NCI-H774 (cell line): Measurements from ENCODE around the gene FXYD2.

Experiments used
- DNase-seq: peaks from one replicate; lab custom pipeline; 2025; lab: John Stamatoyannopoulos, UW

The FXYD2 gene

DNA sequence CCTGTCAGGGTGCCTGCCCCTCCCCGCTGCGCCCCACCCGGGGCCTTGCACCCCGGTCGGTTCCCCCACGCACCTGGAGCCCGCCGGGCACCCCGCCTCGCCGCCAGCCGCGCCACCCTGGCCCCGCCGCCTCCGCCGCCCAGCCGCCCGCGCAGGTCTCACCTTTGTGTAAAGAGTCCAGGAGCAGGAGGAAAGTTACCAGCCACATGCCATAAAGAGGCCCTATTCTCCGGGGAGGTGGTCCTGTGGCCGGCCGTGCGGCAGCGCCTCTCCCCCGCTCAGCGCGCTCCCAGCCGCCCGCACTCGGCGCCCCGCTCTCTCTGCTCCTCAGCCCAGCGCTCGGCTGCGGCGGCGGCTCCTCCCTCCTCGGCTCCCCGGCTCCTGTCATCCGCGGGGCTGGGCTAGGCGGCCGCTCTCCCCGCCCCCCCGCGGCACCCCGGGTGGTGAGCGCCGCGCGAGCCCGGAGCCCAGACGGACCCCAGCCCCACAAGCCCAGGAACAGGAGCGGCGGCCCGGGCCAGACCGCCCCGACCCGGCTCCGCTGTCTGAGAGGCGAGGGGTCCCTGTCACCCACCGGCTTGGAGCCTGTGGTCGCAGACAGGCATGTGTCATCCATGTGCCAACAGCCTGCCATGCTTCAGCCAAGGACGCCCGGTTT, 27.5 kb downstream of the FXYD2 start, which contains the start of gene DSCAML1:
Gene DSCAML1, minus strand, starts transcription at position 345 of the 658 bp plus-strand sequence. Its CDS starts 137 bp downstream, at position 208.
- DNase-seq: peak; percentile 13

DNA sequence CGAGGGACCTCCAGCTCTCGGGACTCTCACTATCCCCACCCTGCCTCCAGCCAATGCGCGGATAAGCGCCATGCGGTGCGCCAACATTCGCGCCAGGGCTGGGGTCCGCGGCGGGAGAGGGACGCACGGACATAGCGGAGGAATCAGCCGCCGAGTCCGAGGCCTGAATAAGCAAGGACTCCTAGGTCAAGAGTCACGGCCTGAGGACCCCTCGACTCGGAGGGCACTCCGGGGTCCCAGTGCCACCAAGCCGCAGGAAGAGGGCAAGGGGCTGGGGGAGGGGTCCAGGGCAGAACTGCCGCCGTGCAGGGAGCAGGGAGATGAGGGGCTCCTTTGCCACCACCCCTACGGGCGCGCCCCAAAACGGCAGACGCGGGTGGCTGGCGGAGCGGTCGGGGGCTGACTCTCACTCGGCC, 28.1 kb downstream of the FXYD2 start:
- DNase-seq: no peak

DNA sequence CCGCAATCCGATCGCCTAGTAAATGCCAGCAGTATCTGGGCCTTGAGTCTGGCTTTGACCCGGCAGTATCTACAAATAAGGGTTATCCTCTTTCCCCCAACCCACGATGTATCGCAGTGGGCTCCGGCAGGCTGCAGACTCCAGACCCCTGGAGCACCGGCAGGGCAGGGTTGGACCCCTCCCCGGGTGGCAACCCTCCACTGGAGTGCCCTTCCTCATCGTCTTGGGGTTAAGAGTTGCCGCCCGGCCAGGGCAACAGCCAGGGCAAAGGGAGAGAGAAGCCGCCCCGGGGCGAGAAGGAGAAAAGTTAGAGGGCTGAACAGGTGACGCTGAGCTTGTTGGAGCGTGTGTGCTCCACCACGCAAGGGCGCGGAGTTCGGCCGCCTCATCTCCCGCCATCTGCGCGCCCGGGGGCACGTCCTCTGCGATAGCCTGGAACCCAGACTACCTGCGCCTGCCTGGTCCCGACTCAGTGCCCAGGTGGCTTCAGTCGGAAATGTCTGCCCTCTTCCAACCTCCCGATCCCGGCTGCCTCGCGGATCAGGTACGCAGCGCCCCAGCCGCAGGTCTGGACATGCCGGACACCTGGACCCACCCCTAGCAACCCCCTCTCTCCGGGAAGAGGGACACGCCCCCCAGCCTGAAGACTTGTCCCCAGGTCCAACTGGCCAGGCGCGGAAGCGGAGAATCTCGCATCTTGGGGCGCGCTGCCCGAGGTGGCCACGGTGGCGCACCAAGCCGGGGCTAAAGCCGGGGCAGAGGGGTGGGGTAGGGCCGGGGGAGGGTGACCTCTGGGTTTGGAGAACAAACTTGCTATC, 28.7 kb downstream of the FXYD2 start:
- no peak for DNase-seq

DNA sequence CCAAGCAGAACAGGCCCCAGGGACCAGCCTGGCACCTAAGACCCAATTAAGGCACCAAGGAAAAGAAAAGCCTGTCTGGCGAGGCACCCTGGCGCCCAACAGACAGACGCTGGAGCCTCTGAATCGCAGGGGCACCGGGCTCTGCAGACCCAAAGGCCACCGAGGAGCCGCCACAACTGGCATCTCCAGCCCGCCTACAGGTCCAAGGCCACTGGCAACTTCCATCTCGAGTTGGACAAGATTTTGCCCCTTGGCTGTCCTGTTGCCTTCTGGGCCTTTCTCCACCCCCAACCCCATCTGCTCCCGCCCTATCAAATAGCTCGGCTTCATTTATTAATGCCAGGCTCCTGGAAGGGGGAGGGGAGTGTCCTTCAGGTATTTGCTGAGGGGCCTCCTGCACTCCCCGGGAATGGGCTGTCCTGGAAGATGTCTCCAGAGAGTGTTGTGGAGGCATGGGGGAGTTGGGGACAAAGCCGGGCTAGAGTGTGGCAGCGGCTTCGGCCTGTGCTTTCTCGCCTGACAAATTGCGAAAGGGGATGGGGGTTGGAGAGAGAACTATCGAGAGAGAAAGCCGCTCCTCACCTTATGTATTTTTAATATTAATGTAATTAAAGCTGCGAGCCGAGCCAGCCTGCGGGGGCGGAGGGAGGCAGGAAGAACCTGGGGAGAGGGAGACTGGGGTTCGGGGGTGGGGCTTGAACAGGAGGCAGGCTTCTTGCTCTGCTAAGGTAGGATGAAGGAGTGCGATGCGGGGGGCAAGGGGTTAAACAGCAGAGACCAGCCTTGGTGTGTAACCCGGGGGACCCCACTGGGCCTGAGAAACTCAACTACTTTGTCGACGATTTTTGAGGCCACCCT, 29.5 kb downstream of the FXYD2 start:
- DNase-seq: no peak

DNA sequence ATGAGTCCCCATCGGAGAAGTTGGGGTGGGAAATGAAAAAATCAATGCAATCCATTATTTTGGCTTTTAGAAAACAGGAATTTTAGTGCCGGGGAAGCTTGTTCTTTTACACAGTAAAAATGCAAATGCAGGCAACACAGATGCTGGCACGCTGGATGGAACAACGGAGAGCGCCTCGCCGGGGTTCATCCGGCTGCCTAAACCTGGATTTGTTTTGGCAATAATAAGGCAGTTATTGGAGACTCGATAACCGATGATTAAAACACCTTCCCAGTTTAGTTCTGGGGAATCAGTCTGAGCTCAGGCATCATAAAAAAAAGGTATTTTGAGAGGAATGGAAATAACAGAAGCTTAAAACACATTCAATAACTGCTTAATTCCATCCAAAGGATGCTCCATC, 30.4 kb downstream of the FXYD2 start:
- no peak for DNase-seq

DNA sequence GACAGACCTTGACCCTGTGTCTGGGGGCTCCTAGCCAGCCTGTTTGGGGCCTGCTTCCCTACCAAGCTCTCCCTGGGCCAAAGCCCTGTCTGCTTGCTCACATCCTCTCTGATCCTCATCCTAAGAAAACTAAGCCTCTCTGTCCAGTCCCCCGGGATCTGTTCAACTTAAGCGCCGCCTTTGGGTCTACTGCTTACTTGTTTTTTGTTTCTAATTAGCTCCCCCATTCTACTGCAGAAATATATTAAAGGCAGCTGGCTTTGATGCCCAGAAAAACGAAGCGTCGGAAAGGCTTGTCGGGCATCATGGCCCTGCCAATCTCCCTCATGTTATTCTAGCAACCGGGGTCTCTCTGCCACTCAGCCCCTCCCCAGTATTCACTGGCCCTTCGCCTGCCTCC, 31.0 kb downstream of the FXYD2 start:
- DNase-seq: no peak

DNA sequence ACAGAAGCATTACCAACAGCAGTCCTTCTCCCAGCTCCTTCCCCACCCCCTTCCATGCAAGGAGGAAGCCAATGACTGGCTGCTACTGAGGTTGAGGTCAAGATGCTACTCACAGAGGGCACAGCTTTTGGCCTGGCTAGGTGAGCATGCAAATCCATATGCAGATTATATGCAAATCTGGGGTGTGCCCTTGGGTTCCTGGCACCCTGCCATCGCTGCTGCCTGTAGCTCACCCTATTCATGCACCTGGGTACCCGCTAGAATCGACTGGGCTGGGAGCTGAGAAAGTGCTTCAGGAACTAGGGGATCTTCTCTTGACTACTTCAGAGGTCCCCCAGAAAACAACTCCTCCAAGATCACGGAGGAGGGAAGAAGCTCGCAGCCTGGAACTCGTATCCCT, 31.6 kb downstream of the FXYD2 start:
- no peak for DNase-seq

DNA sequence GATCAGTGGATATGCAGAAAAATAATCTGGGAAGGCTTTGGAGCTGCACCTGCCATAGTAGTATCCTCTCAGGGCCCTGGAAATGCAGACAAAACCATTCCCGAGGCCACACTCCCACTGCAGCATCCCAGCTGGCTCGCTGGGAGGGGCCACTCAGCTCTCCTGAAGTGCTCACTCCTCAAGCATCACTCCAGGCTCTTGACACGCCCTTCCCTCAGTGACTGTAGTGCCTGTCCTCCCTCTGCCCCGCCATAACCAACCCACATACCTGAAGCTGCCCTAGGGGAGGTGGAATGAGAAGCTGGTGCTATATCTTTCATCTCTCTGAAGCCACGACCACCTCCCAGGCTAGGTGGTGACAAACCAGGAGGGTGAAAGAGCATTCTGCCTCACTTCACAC, 32.3 kb downstream of the FXYD2 start:
- DNase-seq: no peak

DNA sequence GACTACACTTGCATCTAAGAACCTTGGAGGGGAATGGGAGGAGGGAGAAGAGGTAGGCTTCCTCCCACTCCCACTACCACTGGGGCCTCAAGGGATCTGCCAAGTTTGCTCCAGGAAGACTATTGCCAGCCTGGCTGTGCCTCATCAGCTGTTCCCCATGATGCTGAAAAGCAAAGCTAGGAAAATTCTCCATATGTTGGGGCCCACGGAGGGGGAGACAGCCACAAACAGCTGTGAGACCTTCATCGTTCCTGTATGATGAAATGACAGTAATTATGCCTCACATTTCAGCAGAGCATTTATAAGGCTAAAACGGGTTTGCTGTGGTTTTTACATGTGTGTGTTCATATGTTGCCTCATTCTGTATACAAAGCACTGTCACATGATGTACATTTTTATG, 34.3 kb downstream of the FXYD2 start:
- no peak for DNase-seq

DNA sequence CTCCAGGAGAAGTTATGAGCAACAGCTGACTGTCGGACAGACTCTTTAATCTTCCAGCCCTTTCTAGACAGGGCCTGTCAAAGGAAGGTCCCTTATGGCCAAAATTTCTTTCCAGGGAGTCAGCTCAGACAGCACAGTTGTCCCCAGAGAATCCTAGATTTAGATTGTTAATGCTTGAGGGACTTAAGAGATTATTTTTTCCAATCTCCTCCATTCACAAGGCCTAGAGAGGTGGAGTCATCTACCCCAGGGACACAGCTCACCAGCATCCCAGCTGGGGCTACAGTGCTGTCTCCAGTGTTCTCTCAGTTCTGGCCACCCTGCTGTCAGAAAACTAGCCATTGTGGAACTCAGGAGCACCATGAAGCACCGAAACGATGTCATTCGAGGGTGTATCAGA, 35.3 kb downstream of the FXYD2 start:
- no peak for DNase-seq

DNA sequence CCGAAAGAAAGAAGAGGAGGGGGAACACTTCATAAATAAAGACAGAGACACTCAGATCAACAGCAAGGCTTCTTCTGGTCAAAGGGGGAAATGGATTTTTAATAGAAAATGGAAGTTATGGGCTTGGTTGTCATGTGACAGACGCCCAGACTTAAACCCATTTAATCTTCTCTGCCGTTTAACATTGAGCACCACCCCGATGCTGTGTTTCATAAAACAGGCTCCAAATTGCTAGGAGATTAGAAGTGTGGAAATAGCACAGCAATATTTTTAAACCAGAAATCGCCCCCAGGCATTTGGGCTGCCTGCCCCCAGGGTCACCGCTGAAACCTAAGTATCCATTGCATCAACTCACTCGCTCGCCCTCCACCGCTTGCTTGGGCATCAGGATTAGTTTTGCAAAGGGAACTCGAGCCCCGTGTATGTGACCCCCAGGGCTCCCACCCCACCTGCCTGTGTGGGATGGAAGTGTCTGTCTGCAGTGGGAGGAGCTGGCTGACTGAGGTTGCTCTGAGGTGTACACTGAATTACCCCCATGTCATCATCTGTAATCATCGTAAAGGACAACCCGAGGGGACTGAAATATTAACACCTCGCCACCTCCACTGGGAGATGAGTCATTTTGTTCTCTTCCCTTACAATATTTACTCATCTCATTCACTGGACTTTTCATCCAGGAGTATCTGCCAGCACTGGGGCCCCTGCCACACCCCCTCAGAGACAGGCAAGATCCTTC, 38.2 kb downstream of the FXYD2 start:
- DNase-seq: no peak

DNA sequence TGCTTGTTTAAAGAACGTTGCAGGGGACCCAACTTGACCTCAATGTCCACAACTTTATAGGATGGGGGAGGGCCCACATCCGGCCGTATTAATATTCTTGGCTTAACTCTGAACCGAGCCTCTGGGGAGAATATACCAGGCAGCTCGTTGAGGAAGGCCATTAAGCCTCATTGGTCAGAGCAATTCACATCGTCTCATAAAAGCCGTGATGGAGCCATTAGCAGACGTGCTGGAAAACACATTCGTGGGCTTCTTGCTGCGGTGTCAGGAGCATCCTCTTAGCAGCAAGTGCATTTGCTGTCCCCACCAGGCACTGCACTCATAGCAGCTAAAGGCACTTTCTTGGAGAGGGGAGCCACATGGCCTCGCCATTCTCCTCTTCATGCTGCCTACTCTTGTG, 42.4 kb downstream of the FXYD2 start:
- DNase-seq: no peak

DNA sequence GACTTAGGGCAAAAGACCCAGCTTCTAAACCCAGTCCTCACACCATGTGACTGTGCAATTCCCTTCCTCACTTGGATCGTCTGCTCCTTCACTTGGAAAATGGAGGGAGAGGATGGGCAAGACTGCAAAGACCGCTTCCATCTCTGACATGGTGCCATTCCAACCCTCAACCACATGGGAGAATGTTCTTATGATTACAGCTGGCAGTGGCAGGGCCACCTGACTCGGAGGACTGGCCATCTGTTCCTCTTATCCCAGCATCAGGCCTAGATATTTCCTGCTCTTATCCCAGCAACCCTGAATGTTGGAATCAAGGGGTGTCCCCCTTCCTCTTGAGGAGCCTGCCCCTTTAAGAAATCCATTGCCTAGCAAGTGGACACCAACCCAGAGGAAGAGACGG, 42.9 kb downstream of the FXYD2 start:
- no peak for DNase-seq

DNA sequence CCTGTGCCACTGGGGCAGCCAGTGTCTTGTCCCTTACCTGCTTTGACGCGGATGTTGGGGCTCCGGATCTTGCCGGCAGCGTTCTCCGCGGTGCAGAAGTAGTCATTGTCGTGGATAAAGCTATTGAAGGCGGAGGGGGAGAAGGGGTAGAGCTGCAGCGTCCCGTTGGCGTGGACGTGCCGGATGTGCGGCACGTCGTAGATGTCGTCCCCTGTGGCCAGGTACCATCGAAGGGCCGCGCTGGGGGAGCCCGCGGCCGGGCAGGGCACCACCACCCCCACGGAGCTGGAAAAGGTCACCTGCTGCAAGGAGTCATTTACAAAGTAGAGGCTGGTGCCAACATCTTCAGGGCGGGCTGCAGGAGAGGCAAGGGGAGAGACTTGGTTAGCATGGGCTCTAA, 44.1 kb downstream of the FXYD2 start:
- DNase-seq: no peak

DNA sequence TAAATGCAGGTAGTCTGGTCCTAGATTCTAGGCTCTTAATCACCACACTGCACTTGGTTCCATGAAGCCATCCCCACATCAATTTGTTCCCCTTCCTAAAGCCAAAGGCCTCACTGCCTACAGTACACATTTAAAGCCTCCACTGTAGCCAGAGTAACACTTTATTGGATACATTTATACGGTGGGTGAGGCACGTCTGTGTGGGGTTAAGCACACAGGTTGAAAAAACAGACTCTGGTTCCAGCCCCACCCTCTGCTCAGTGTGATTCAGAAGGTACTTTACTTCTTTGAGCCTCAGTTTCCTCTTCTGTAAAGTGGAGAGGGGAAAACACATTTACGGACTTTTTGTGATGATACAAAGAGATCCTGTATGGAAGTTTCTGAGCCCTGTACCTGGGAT, 50.0 kb downstream of the FXYD2 start:
- no peak for DNase-seq

DNA sequence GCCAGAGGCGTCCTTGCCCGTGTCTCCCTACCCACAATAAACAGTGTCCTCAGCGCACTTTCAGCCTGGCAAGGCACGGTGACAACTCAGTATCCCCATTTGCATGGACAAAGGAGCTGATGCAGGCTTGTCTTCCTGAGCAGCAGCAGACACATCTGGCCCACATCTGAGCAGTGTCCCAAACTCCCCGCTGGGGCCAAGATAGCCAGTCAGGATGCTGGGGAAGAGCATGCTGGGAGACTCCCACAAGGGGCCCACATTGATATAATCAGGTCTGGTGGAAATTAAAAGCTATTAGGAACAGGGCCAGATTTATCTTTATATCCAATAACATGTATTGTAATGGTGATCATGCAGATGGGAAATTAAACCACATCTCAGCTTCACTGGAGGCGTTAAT, 52.2 kb downstream of the FXYD2 start:
- DNase-seq: no peak

DNA sequence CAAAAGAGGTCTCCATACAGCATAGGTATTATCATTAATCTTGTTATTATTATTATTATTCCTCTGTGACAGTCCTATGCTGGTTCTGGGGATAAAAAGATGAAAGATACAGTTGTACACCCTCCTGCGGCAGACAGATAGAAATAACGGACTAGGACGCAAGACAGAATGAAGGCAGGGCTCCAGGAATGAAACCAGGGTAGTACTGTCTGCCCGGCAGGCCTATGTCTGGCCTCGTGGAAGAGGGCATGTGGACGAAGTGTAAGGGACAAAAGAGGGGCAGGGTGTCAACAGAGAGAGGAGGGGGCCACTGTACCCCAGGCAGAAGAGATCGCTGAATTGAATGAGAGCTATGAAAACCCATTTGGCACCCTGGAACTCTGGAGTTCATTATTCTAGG, 52.7 kb downstream of the FXYD2 start:
- no peak for DNase-seq

DNA sequence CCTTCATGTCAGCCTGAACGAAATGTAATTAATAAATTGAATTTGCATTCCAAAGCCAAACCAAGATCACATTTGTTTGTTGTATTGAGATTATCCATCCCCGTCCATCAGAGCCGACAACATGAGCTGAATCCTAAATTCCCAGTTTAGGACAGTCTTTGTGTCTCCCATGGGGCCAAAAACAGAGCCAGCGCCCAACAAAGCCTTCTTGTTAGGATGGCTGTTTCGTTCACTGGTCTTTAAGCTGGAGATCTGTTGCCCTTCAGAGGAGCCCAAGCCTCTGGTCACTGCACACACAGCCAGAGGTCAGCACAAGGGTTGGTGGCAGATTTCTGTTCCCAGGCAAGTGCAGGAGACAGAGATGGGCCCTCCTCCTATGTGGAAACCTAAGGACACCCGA, 53.3 kb downstream of the FXYD2 start:
- no peak for DNase-seq

DNA sequence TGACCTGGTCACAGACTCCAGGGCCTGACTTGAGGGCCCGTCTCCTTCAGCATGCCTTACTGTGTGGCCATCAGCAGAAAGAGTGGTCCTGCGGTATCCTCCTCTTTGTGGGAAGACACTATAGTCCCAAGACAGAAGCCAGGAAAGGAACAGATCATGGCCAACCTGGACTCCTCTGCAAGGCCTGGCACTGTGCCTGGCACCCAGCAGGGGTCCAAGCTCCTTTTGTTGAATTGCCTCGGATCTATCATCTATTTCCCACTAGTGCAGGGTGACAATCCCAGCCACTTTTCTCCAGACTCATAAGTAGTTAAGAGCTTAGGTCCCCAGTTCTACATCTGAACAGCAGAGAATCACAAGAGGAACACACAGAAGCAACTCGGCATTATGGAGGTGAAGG, 54.5 kb downstream of the FXYD2 start:
- DNase-seq: no peak
